HG02759 (cell line): ENCODE results near the gene PAIP2.
"Not testable (repeated sequence)": the region's sequence is repeated elsewhere in the genome, so short reads cannot be mapped to it uniquely, and the experiment has no call there.

Source experiments
- ATAC-seq: cut with Tn5 transposase; IDR thresholded peaks from one replicate; pipeline ENCODE4 v1.9.1; 2021; ENCODE audit warnings: mild to moderate bottlenecking, moderate library complexity; ENCODE audit not compliant: unreplicated experiment

PAIP2 gene

DNA sequence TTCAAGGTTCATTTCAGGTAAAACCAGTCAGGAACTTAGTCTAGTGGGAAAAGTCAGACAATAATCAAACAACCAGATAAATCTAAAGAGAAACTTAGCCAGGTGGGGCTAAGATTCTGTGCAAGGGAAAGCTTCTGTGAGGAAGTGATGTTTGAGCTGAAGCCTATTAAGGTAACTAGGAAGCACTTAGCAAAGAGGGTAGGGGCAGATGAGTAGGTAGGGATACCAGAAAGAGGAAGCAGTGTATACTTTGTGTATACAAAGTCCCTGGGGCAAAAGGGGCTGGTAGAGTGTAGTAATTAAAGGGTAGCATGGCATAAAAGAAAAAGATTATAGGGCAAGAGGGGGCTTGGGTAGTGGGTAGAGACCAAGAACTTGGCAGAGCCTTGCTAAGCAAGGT, 65.9 kb downstream of the PAIP2 start:
- ATAC-seq = no peak

DNA sequence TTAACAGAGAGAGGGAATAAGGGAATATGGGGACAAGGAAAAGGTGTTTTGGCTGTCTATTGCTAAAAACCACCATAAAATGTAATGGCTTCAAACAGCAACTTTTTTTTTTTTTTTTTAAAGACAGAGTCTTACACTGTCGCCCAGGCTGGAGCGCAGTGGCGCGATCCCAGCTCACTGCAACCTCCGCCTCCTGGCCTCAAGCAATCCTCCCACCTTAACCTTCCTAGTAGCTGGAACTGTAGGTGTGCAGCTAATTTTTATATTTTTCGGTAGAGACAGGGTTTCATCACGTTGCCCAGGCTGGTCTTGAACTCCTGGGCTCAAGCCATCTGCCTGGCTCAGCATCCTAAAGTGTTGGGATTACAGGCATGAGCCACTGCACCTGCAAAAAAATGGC, 66.5 kb downstream of the PAIP2 start:
- no peak for ATAC-seq

DNA sequence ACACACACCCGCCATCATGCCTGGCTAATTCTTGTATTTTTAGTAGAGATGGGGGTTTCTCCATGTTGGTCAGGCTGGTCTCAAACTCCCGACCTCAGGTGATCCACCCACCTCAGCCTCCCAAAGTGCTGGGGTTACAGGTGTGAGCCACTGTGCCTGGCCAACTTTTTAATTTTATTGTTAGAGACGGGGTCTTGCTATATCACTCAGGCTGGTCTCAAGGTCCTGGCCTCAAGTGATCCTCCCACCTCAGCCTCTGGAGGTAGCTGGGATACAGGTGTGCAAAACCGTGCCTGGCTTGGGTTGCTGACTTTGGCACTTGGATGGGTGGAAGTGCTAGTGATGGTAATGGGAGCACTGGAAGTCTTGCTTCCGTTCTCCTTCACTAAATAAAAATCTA, 67.5 kb downstream of the PAIP2 start:
- not testable (repeated sequence) for ATAC-seq

DNA sequence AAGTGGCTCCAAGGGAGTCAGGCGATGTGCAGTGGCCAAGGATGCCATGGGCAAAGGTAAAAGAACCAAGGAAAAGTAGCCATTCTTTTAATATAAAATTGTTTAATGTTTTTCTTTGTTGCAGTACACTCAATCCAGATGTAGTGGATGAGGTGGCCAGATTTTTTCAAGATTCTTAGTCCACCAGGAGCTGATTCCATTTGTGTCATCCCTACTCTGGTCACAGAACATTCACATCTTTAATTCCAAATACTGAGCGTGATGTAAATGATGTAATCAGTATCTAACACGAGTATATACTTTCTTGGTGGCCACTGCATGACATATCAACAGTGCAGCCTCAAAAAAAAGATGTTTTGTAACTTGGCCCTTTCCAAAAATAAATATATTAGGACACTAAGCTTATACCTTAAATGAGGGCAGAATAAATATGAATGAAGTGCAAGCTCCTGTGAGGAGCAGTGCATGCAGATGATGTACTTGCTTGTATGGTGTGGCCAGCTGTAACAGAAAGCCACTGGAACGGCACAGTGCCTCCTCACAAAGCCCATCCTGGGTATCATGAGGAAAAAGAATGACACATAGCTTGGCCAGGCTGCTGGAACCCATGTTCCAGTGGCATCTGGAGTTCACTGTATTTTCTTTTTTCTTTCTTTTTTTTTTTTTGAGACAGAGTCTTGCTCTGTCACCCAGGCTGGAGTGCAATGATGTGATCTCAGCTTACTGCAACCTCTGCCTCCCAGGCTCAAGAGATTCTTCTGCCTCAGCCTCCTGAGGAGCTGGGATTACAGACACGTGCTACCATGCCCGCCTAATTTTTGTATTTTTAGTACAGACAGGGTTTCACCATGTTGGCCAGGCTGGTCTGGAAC, 68.7 kb downstream of the PAIP2 start:
- no peak for ATAC-seq

DNA sequence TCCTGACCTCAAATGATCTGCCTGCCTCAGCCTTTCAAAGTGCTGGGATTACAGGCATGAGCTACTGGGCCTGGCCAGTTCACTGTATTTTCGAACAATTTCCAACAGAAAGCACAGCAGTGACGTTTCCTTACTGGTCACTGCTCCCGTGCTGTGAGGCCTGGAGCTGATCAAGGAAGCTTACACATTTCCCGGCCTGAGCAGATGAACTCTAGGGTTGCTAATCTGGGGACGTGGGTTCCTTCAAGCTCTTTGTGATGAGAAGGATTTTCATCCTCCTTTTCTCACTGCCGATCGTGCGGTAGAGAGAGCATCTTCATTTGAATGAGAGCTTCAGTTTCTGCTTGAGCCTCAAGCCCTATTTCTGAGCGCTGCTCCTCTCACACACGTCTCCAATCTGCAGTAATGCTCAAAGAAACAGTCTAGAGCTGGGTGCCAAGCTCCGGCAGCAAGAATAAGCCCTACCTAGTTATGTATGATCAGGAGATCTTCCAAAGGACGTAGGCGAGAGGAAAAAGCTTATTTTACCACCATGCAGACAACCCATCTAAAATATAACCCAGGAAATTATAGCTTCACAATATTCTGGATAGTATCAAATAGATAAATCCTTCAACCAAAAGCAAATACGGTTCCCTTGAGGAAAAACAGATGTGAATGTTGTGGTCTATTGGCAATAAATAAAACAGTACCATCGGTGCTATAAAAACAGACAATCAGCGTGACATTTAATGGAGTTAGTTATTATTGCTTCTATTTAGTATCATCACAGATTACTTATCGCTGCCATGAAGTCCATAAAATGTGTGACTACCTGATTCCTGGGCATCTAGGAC, 69.6 kb downstream of the PAIP2 start:
- no peak for ATAC-seq

DNA sequence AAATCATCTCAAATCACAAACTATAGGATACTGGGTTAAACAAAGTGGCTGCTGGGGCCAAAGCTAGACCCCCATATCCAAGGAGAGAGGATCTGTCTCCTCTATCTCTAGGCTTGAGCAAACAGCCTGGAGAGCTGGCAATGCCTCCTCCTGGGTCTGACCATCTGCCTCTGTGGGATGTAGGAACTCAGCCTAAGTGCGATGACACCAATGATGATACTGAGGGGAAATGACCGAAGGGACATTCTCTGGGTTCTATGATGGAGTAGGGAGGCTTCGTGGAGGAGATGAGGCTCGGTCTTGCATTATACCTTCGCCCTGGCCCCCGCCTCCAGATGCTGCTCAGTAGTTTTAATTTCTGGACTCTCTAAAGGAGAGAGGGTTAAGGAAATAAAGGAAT, 71.5 kb downstream of the PAIP2 start:
- ATAC-seq = no peak

DNA sequence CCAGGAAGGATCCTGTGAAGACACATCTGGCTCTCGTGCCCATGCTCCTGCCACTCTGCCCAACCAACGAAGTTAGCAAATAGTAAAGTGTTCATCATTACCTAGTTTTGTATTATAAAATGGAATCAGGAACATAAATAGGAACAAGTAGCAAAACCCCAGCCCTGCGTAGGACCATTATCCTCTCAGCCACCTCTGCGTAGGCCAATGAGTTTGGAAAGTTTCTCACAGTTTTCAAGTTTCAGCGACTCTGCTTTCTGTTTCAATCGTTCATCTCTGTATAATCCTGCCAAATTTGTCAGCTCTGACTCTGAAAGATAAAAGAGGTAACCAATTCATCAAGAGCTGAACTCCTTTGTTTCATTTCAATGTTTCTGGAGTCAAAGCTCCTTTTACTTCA, 72.3 kb downstream of the PAIP2 start:
- ATAC-seq = no peak

DNA sequence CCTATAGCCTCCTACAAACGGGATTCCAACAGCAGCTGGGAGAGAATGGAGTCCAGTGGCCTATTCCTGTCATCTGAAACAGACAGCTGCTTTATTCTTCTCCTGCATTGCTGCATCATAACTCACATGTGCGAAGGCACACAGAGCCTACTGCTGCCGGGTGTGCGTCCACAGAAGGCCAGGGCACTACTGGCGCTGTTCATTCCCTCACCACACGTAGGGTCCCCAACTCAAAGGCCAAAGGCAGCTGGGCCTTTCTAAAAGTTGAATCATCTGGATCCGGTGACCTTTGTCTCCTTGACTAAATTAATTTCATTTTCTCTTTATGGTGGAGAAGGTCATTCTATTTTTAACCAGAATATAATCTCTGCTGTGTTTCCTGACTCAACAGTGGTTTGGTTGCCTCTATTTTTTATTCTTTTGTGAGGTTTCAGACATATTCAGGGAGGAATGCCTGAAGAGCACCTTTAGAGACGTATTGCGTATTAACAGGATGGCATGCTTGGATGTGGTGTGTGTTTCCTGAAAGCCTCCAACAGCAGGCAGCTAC, 73.0 kb downstream of the PAIP2 start:
- ATAC-seq = no peak

DNA sequence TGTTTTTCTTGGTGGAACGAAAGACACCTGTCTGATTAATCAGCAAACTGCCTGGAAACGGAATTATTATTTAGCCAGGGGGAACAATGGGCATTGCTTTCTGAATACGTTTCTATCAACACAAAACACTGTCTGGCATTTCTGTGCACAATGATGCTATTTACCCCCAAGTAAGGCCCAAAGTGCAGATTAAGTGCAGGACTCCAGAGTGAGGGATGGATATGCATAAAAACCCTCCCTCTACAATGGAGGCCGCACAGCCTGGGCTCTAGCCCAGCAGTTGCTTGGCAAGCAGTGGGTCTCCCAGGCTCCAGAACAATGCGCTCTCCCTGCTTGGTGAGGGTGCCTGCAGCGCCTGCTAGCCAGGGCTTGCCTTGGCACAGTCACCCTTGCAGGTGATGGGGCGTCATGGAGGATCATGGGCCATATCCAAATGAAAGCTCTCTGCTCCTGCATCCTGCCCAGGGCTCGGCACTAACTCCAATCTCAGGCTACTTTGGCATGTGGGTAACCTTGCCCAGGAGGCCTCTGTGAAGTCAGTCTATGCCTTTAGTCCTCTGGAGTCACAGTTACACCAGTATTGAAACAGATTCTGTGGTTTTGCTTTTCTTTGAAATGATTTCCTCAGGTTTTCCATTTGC, 73.7 kb downstream of the PAIP2 start:
- ATAC-seq = no peak

DNA sequence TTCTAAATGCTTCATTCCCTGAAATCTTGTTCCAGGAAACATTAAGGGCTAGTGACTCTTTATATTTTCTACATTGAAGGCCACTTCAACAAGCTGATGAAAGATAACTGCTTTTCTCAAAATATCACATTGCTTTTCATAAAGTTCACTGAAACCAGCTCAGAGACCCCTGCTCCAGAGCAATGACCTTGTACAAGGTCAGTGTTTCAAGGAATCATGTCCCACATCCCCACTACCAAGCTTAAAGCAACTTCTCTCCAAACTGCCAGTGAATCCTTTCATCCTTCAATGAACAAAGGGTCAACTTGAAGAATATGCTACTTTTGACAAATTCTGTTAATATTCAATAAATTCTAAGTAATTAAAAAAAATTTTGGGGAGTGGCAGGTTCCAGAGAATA, 74.2 kb downstream of the PAIP2 start:
- no peak for ATAC-seq

DNA sequence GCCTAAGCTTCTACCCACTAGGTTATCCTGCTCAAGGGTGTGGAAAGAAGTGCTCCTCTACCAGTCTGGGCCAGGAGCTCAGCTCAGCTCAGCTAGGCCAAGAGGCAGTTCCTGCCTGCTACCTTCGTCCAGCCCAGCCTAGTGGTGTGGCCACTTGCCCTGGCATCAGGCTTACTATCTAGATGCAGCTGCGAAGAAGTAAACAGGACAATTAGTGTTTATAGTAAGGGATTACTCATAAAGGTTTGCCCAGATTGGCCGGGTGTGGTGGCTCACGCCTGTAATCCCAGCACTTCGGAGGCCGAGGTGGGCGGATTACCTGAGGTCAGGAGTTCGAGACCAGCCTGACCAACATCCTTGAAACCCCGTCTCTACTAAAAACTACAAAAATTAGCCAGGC, 75.0 kb downstream of the PAIP2 start:
- no peak for ATAC-seq

DNA sequence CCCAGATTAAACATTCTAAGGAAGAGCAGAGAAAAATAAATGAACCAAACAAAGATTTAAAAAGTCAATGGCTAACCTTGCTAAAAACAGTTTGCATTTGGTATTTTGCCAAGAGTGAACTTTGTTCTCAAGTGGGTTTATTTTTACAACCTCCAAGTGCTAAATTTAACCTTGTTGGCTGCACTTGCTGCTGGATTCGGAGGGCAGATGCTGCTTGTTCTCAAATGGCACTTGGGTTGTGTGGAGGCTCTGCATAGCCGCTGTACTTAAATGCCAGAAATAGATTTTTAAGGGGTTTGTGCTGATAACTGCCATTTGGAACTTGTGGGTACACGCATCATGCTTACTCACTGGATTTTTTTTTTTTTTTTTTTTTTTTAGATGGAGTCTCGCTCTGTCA, 75.6 kb downstream of the PAIP2 start:
- ATAC-seq = no peak

DNA sequence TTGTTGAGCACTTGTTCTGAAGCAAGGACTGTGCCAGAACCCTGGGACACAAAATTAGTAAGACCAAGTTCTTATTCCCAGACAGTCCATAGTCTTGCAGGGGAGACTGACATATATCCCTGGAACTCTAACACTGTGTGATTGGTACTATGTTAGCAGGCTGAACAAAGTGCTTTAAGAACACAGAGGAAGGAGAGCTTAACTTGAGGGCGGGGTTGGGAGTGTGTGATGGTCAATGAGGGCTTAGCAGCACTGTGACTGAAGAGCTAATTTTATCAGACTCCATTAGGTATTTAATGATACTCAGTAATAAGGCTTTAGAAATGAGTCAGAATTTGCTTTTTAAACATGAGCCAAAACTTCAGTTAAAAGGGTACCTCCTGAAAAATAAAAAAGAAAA, 77.1 kb downstream of the PAIP2 start:
- no peak for ATAC-seq
